Measurements from ENCODE around the gene KDELR3. TPM values are rescaled to one million over a fixed set of nuclear protein-coding genes. Genes with fewer than 3 reads are reported as not detected.

KDELR3 gene
- polyA plus RNA-seq (ENCODE audit: insufficient read length in 4 of 4) = 10 to 100 TPM in 3 of 4 donors, 1 to 10 TPM in 1; 8.4 to 11.7 (median 10.9) TPM

GRCh38 chr22:38467904-38468442 is at the start of gene KDELR3:
Gene KDELR3, plus strand, starts transcription at chr22:38468096. Its CDS starts 138 bp downstream, at chr22:38468234.
- no peak for DNase-seq (ENCODE audit: low read depth in 4 of 4, low spot score in 2 of 4)

- DNase-seq (ENCODE audit: low read depth in 4 of 4, low spot score in 2 of 4) = no peak
These were observed 49.3 kb upstream of the KDELR3 start for GRCh38 chr22:38418589-38418988.

- no peak for DNase-seq (ENCODE audit: low read depth in 4 of 4, low spot score in 2 of 4)
These were observed 48.6 kb upstream of the KDELR3 start for GRCh38 chr22:38419121-38419857.

GRCh38 chr22:38419858-38420160 is 48.1 kb upstream of the KDELR3 start:
- no peak for DNase-seq (ENCODE audit: low read depth in 4 of 4, low spot score in 2 of 4)

DNA sequence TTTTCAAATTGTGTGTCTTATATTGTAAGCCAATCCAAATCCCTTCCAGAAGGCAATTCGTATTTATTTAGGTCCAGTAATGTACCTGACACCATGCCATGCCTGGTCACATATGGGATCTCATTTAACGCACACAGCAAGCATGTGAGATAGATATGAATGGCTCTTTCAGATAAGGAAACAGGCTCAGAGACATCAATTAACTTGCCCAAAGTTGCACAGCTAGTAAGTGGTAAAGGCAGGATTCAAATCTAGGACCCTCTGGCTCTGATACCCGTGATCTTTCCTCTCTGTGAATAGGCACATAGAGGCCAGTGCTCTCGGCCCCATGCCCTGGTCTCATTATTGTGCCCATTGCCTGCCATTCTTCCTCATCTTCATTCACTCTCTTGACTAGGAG is 47.2 kb upstream of the KDELR3 start:
- DNase-seq (ENCODE audit: low read depth in 4 of 4, low spot score in 2 of 4) = no peak

GRCh38 chr22:38422611-38423511 is 45.0 kb upstream of the KDELR3 start:
- no peak for DNase-seq (ENCODE audit: low read depth in 4 of 4, low spot score in 2 of 4)

- DNase-seq (ENCODE audit: low read depth in 4 of 4, low spot score in 2 of 4) = no peak
These were observed 44.1 kb upstream of the KDELR3 start for GRCh38 chr22:38423512-38424503.

GRCh38 chr22:38424525-38425080 is 43.3 kb upstream of the KDELR3 start:
- DNase-seq (ENCODE audit: low read depth in 4 of 4, low spot score in 2 of 4) = no peak

DNA sequence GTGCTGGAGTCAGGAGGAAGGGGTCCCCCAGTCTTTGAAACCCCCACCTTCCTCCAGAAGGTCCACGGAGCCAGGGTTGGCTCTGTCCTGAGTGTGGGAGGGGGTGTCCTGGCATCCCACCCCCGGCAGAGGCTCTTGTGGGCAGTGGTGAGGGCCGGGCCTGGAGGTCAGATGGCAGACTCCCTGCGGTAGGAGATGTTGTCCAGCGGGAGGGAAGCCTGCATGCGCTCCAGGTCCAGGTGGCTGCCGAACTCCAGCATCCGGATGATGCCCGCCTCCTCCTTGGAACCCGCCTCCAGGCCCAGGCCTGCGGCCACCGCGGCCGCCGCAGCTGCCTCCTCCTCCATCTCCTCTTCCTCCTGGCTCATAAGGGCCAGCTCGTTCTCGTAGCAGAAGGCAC is 41.3 kb upstream of the KDELR3 start:
- DNase-seq (ENCODE audit: low read depth in 4 of 4, low spot score in 2 of 4) = no peak

GRCh38 chr22:38427465-38427864 is 40.4 kb upstream of the KDELR3 start:
- DNase-seq (ENCODE audit: low read depth in 4 of 4, low spot score in 2 of 4) = no peak

DNA sequence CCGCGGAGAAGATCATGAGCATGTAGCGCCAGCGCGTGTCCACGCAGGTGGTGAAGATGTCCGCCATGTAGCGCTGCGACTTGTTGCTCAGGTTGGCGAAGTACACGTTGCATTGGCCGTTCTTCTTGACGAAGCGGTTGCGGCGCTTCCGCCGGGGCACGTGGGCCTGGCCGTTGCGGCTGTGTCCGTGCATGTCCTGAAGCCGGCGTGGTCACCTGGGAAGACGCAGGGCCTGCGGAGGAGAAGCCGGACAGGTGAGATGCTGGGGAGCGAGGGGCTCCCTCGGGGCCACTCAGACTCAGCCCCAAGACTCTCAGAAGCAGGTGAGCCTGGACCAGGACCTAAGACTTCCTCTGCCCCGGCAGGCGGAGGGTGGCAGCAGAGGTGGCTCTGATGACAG is 40.0 kb upstream of the KDELR3 start:
- DNase-seq (ENCODE audit: low read depth in 4 of 4, low spot score in 2 of 4) = no peak

- no peak for DNase-seq (ENCODE audit: low read depth in 4 of 4, low spot score in 2 of 4)
These were observed 39.2 kb upstream of the KDELR3 start for GRCh38 chr22:38428714-38429113.

- no peak for DNase-seq (ENCODE audit: low read depth in 4 of 4, low spot score in 2 of 4)
These were observed 38.3 kb upstream of the KDELR3 start for GRCh38 chr22:38429499-38430068.

DNA sequence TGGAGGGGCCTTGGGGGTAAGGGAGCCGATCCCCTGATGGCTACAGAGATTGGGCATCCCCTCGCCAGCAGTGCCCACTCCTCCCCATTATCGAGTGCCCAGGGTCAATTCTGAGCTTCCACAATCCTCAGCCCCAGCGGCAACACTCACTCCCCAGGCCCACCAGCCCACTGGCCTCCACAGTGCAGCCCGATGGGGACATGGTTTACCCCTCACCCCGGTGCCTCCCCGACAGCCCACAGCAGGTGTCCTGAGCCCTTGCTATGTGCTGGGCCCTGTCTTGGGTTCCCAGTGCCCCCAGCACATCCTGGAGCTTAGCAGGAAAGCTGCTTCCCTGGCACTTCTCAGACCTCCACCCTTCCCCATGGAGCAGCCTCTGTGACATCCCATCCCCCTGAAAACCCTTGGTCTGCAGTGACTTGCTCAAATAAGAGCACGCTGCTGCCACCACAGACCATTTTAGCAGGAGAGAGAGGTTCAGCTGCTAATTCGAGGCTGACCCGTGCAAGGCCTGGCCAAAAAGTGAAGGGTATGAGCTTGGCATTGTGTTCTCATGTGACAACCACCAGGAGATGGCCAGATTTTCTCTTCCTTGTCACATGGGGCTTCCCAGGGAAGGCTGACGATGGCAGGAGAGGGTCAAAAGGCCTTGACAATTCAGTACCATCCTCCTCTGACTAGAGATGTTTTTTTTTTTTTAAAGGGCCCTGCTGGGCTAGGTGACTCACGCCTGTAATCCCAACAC is 36.5 kb upstream of the KDELR3 start:
- no peak for DNase-seq (ENCODE audit: low read depth in 4 of 4, low spot score in 2 of 4)

DNA sequence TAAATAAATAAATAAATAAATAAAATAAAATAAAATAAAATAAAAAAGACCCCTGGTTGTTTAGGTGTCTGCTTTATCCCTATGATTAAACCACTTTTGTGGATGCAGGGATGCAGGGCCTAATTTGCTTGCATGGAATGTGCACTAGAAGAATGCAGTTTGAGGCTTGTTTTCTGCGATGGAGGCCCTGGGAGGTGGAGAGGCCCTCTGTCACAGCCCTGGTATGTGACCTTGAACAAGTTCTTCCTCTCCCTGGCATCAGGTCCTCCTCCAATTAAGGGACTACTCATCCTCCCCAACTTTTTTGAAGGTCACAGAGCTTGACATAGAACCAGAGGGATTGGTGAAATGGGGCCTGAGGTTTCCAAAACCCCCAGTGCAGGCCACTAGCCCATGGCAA is 35.6 kb upstream of the KDELR3 start:
- no peak for DNase-seq (ENCODE audit: low read depth in 4 of 4, low spot score in 2 of 4)

DNA sequence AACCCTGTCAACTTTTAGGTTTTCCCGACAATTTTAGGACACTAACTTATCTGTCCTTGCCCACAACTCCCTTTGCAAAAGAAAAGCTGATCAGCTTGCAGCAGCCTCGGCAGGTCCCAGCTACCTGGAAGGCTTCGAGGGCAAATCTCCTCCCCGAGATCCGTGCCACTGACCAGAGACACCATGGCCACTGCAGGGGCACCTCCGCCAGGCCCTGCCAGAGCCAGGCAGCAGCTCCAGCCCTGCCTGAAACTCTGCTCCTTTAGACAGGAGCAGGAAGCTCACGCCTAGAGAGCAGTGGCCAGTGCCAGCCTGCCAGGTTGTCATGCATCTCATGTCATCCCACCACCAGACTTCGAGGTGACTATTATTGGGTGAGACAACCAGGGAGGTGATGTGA is 34.0 kb upstream of the KDELR3 start:
- DNase-seq (ENCODE audit: low read depth in 4 of 4, low spot score in 2 of 4) = no peak

- DNase-seq (ENCODE audit: low read depth in 4 of 4, low spot score in 2 of 4) = no peak
These were observed 32.9 kb upstream of the KDELR3 start for GRCh38 chr22:38435010-38435409.

DNA sequence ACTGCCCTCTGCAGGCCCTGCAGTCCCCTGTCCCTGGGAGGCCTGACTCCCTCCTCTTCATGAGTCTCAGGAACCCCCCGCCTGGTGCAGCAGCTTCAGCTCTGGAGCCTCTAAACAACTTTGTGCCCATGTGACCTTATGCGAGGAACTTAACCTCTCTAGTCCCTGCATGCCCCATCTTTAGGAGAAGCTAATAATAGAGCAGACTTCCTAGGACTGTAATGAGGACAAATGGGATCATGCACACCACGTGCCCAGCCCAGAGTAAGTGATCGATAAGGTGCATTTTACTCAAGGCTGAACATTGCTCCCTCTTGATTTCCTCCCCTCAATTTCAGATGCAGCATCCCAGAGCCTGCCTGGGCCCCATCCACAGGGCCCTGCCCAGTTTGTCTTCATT is 31.9 kb upstream of the KDELR3 start:
- no peak for DNase-seq (ENCODE audit: low read depth in 4 of 4, low spot score in 2 of 4)

All from left renal cortex interstitium (tissue), 4 donors.